Middle frontal gyrus (tissue), 1 donor: ENCODE results near the gene BEST2.

ENCODE experiments used
- DNase-seq: peaks from one replicate; pipeline ENCODE4 v3.0.0-alpha.2; 2015; ENCODE audit warnings: low spot score; ENCODE audit errors: extremely low spot score

BEST2 gene

GRCh38 chr19:12730064-12730463, 21.5 kb upstream of the BEST2 start:
- no peak for DNase-seq

DNA sequence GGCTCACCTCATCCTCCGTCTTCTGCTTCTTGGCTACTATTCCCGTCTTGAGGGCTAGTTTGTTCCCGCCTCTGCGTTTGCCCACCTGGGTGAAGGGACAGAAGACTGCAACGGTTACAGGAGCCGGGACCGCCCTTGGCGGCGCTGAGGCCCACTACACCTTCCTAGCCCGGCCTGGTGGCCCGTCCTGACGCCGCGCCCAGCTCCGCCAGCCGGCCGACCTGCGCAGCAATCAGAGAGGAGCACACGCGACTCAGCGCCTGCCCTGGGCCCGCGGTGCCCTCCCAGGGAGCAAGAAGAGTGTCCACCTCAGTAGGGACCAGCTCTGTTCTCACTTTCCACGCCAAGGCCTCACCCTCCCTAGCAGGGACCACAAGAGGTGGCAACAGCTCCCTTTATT, 20.3 kb upstream of the BEST2 start:
- DNase-seq, result no peak

- DNase-seq, result no peak
Measured at GRCh38 chr19:12733369-12734214, 18.0 kb upstream of the BEST2 start.

GRCh38 chr19:12736995-12737834, 14.4 kb upstream of the BEST2 start, which contains the start of gene GET3:
GET3 (plus strand) TSS chr19:12737497; CDS start chr19:12737506, 9 bp downstream.
- DNase-seq, result peak; percentile 91

DNA sequence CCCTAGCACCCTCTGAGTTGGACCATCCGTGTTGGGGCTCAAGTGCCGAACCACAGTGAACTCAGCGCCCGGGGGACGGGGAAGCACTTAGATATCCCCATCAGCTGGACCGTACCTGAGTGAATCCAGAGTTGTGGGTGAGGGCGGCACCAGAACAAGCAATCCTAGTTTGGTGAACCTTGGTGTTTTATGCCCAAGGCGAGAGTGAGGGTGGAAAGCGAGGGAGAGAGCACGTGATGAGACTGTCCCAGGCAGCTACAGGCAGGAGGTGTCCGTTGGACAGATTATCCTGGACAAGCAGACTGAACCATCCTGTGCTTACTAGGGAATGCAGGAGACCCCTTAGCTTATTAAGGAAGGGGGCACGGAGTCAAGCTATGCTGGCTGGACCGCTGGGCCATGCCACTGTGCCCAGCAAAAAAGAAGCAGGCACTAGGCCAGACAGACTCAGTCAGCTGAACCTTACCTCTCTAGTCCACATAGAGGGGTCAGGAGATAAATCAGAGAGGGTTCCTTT, 13.7 kb upstream of the BEST2 start:
- no peak for DNase-seq

DNA sequence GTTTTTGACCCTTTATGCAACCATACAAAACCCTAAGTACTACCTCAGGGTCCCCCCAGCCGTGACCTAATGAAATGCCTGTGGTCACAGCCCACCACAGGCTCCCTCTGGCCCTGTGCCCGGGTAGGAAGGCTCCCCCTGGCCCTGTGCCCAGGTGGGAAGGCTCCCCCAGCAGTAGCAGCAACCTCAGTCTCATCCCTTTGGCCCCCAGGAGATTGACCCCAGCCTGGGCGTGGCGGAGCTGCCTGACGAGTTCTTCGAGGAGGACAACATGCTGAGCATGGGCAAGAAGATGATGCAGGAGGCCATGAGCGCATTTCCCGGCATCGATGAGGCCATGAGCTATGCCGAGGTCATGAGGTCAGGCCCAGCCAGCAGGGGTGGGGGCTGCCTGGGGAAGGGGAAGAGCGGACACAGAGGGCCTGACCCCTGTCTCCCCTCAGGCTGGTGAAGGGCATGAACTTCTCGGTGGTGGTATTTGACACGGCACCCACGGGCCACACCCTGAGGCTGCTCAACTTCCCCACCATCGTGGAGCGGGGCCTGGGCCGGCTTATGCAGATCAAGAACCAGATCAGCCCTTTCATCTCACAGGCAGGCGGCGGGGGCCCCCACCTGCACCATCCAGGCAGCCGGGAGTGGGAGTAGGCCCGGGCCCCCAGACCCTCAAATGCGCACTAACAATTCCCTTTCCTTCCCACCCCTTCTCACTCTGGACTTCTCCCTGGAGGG, 6.3 kb upstream of the BEST2 start:
- no peak for DNase-seq

DNA sequence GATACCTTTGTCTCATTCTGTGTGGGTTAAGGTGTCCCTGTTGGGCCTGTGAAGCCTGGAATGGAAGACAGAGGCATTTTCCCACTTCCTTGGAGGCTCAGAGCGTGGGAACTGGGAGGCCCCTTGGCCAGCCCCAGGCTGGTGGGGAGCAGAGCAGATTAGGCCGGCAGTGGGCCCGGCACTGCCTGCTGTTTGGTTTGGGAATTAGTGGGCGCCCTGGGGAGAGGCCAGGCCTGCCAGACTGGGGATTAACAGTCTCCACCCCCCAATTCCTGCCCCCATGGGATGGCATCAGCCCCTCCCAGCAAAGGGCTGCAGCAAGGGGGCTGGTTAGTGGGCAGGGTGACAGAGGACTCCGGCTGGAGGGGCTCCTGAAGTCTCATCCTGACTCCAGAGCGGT, 3.1 kb upstream of the BEST2 start:
- DNase-seq, result no peak

- no peak for DNase-seq
Measured at GRCh38 chr19:12749938-12750521, 1.6 kb upstream of the BEST2 start.

- no peak for DNase-seq
Measured at GRCh38 chr19:12750851-12751250, 740 bp upstream of the BEST2 start.

DNA sequence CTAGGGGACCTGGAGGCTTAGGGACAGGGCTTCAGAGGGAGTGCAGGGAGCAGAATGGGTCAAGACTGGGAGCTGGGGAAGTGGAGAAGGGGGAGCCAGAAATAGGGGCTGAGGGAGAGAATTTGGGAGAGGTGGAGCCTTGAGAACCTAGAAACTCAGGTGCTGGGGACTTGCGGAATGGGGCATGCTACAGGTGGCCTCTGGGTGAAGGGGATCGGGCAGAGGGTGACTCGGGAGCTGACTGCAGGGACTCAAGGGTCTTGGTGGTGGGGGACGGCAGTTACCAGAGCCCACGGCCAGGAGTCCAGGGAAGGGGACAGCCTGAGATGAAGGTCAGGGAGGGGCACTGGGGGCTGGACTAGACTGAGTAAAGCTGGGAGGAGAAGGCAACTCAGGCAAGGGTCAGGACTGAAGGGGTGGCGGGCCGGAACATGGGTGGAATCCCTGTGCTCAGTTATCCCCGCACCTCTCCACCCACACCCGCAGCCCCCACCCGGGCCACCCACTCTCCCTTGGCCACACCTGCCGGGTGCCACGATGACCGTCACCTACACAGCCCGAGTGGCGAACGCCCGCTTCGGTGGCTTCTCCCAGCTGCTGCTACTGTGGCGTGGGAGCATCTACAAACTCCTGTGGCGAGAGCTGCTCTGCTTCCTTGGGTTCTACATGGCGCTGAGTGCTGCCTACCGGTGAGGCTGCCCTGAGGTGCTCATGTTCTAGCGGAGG, 628 bp downstream of the BEST2 start:
- no peak for DNase-seq

DNA sequence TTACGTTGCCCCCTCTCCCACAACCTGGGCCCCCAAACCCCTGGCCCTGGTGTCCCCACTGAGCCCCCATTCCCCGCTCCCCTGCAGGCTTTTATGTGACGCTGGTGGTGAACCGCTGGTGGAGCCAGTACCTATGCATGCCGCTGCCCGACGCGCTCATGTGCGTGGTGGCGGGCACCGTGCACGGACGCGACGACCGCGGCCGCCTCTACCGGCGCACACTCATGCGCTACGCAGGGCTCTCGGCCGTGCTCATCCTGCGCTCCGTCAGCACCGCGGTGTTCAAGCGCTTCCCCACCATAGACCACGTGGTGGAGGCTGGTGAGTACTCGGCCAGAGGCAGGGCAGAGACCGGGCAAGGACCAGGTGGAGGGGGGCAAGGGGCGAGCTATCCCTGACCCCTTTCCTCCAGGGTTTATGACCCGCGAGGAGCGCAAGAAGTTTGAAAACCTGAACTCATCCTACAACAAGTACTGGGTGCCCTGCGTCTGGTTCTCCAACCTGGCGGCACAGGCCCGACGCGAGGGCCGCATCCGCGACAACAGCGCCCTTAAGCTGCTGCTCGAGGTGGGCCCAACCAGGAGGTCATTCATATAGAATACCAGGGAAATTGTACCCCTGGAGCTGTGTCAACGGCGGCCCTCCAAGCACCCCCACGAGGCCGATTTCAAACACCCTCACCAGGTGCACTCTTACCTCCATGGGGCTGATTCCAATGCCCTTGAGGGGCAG, 3.0 kb downstream of the BEST2 start:
- no peak for DNase-seq

DNA sequence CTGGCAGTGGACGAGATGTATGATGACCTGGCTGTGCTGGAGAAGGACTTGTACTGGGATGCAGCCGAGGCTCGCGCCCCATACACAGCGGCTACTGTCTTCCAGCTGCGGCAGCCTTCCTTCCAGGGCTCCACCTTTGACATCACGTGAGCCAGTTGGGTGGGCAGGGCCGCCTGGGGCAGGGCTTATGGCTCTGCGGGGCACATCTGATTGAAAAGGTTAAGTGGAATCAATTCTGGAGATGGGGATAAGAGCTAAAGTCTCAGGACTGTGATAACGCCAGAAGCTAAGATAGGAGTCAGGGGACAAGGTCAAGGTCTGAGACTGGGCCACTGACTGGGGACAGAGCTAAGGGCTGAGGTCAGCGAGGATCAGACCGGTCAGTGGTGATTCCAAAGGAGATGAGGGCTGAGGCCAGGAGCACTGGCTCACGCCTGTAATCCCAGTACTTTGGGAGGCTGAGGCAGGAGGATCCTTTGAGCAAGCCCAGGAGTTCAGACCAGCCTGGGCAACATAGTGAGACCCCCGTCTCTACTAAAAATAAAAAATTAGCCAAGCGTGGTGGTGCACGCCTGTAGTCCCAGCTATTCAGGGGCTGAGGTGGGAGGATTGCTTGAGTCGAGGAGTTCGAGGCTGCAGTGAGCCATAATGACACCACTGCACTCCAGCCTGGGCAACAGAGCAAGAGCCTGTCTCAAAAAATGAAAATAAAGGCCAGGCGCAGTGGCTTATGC, 4.7 kb downstream of the BEST2 start:
- DNase-seq, result no peak

- DNase-seq, result no peak
Measured at GRCh38 chr19:12757544-12758274, 6.1 kb downstream of the BEST2 start.

GRCh38 chr19:12759686-12760085, 8.1 kb downstream of the BEST2 start:
- no peak for DNase-seq

GRCh38 chr19:12763100-12763499, 11.5 kb downstream of the BEST2 start:
- DNase-seq, result no peak

DNA sequence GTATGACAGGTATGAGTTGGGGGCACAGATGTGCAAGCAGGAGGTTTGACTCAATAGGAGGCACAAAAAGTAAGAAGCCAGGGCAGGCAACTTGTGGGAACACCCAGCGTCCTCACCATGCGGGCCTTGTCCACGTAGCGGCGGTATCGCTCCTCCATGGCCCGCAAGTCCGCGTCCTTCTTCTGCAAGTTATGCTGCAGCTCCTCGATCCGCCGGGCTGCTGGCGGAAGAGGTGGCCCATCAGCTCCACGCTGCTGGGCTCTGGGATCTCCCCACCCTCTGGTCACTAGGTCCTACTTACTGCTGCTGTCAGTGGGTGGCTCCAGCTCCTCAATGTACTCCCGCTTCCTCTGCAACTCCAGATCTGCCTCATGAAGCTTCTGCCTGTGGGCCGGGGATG, 13.1 kb downstream of the BEST2 start:
- no peak for DNase-seq

DNA sequence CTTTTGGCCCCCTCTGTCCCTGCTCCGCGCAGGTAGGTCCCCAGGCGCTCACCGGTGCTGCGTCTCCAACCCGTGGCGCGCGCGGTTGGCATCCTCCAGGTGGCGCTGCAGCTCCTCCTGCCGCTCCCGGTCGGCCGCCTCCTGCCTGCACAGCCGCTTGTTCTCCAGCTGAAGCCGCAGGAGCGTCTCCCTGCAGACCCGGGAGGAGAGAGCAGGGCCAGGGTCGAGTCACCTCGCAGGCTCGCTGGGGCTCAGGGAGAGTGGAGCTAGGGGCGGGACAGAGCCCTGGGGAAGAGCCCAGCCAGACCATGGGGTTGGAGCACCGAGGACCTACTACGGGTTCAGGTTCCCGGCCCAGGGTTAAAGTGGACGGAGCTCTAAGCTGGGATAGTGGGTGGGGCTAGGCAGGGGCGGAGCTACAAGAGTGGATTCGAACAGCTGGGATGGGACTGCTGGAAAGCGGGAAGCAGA, 14.5 kb downstream of the BEST2 start:
- DNase-seq, result no peak

DNA sequence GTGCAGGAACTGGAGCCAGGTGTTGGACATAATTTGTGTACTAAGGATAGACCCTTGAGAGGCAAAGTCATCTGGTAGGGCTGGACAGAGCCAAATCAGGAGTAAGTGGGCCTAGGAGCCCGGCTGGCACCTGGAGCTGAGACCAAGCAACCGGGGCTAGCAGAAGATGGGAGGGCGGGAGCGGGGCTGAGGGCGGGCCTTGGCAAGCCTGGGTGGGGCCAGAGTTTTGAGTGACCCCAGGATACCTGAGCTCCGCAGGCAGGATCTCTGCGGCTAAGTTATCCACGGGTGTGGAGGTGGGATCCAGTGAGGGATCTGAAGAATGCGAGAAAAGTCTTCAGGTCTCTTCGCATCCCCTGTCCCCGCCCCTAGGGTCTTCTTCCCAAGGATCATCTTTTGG, 15.6 kb downstream of the BEST2 start:
- DNase-seq, result no peak
